Forelimb muscle (tissue), 1 donor: Measurements from ENCODE around the gene ZNF569. TPM values are rescaled to one million over a fixed set of nuclear protein-coding genes. Genes with fewer than 3 reads are reported as not detected.
"Not testable (repeated sequence)": the region's sequence is repeated elsewhere in the genome, so short reads cannot be mapped to it uniquely, and the experiment has no call there.

Experiments
- DNase-seq: peaks from one replicate; pipeline ENCODE4 v3.0.0-alpha.2; 2013; ENCODE audit warnings: low read depth
- polyA plus RNA-seq: library from polyadenylated mRNA; unstranded; fragments of 120-200 nt; gene quantifications from one replicate; pipeline ENCODE4 v1.2.1, GENCODE V29; 2013; ENCODE audit not compliant: insufficient read length

ZNF569 gene
- polyA plus RNA-seq, 1 donor, result 8.3 TPM

DNA sequence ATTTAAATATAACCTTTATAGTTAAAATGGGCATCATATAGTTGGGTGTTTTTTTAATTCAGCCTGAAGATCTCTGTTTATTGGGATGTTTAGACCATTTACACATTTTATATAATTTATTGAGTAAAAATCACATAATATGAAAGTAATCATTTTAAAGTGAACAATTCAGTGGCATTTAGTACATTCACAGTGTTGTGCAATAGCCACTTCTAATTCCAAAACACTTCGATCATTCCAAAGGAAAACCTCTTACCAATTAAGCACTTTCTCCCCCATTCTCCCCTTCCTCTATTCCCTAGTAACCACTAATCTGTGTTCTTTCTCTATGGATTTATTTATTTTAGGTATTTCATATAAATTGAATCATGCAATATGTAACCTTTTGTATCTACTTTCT is 66.2 kb downstream of the ZNF569 start:
- no peak for DNase-seq

GRCh38 chr19:37391399-37391798 is 75.8 kb downstream of the ZNF569 start:
- DNase-seq, result not testable (repeated sequence)

DNA sequence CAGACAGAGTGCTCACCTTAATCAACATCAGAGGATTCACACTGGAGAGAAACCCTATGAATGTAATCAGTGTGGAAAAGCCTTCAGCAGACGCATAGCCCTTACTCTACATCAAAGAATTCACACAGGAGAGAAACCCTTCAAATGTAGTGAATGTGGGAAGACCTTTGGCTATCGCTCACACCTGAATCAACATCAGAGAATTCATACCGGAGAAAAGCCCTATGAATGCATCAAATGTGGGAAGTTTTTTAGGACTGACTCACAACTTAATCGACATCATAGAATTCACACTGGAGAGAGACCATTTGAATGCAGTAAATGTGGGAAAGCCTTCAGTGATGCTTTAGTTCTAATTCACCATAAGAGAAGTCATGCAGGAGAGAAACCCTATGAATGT is 78.0 kb downstream of the ZNF569 start:
- DNase-seq, result no peak

- DNase-seq, result peak; percentile 93
Measured at GRCh38 chr19:37370880-37371661, 96.2 kb downstream of the ZNF569 start, which contains the start of gene ZNF527. Gene ZNF527 (plus strand): TSS chr19:37371099. CDS start chr19:37374199, 3,100 bp downstream.

DNA sequence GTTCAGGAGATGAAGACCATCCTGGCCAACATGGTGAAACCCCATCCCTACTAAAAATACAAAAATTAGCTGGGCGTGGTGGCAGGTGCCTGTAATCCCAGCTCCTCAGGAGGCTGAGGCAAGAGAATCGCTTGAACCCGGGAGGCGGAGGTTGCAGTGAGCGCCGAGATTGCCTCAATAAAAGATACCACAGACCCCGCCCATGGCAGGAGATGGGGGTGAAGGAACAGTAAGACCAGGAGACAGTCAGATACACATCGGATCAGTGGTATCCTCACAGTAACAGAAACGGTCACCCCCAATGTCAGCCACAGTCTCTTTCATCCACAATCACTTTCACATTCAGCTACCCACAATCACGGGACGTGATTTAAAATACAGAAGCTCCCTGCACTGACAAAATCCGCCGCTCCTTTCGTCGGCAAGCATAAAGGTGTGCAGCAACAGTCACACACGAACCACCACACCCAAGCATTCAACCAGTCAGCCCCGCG is 96.8 kb downstream of the ZNF569 start:
- not testable (repeated sequence) for DNase-seq

DNA sequence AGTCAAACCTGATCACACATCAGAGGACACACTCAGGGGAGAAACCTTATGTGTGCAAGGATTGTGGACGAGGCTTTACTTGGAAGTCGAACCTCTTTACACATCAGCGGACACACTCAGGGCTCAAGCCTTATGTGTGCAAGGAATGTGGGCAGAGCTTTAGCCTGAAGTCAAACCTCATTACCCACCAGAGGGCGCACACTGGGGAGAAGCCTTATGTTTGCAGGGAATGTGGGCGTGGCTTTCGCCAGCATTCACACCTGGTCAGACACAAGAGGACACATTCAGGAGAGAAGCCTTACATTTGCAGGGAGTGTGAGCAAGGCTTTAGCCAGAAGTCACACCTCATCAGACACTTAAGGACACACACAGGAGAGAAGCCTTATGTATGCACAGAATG is 104.5 kb downstream of the ZNF569 start:
- no peak for DNase-seq

- DNase-seq, result no peak
Measured at GRCh38 chr19:37361994-37362393, 105.2 kb downstream of the ZNF569 start.

Other genes with a start within 250 kb of the ZNF569 start
- gene ZNF383, start 249.2 kb downstream of the ZNF569 start, polyA plus RNA-seq, result 12.0 TPM
- gene ZNF527, start 96.3 kb downstream of the ZNF569 start, polyA plus RNA-seq, result 6.2 TPM
- gene ZNF570, start 1.9 kb upstream of the ZNF569 start, polyA plus RNA-seq, result 5.0 TPM
- gene ZNF793, start 39.5 kb upstream of the ZNF569 start, polyA plus RNA-seq, result 10.9 TPM
- 5.6 TPM for gene ZNF571, start 127.3 kb upstream of the ZNF569 start, polyA plus RNA-seq
- gene ZNF540, start 127.4 kb upstream of the ZNF569 start, polyA plus RNA-seq, result 1.9 TPM
- gene ZFP30, start 188.0 kb upstream of the ZNF569 start, polyA plus RNA-seq, result 12.9 TPM